HEK293 (cell line): Measurements from ENCODE around the gene ARGLU1.

Source experiments
- CTCF ChIP-seq: fragments of 450-650 bp; formaldehyde crosslinking; IDR thresholded peaks from 2 replicates; pipeline ENCODE4 v1.5.1; 2016; ENCODE audit warnings: missing biosample characterization, missing genetic modification characterization
- EGR2 ChIP-seq: fragments of 450-650 bp; formaldehyde crosslinking; IDR thresholded peaks from 2 replicates; pipeline ENCODE4 v1.5.1; 2016; ENCODE audit warnings: low read depth, missing biosample characterization, missing genetic modification characterization
- GFI1B ChIP-seq: fragments of 450-650 bp; formaldehyde crosslinking; IDR thresholded peaks from 2 replicates; pipeline ENCODE4 v1.5.1; 2016; ENCODE audit warnings: missing biosample characterization, missing genetic modification characterization
- PBX3 ChIP-seq: sonication (generic); formaldehyde crosslinking; IDR thresholded peaks from 2 replicates; pipeline ENCODE4 v1.8.1; 2022; ENCODE audit warnings: mild to moderate bottlenecking, moderate library complexity, missing genetic modification reagents
- SETDB1 ChIP-seq: IDR thresholded peaks from one replicate; pipeline ENCODE4 v1.6.1; 2017; ENCODE audit warnings: mild to moderate bottlenecking, low read length, moderate library complexity, mixed read lengths; ENCODE audit not compliant: insufficient read length
- TCF7L2 ChIP-seq: IDR thresholded peaks from 2 replicates; pipeline ENCODE4 v1.6.1; 2011; ENCODE audit warnings: low read depth, mild to moderate bottlenecking, inconsistent platforms, low read length, moderate library complexity, borderline replicate concordance
- ZBTB26 ChIP-seq: fragments of 450-650 bp; formaldehyde crosslinking; optimal IDR thresholded peaks from 2 replicates; pipeline ENCODE3; 2016; ENCODE audit warnings: missing biosample characterization, mild to moderate bottlenecking, missing genetic modification characterization

DNA sequence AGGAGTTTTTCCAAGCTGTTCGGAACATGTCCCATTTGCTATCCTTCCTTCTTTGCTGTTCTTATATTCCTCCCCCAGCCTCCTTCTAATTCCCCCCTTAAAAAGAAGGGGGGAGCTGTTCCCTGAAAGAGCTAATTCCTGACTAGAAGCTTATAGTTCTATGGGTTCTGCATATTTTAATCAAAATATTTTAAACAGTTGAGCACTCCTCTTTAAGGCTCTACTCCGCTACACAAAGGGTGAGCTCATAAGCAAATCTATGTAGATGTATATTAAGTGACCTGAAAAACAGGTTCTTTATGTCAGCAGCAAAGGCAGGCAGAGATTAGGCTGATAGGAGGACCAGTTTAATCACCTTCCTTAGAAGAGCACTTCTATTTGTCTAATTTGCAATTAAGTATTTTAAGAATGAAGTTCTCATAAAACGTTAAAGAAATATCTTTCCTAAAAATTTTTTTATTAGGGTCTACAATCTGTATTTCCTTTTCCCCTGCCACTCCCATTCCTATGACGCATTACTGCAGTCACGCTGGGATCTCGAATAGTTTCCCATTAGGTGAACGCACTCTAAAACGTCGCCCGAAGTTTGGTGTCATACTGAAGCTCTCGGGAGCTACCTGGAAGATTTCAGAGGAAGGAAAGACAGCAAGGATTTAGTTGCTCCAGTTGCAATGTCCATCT lies 37.6 kb downstream of the ARGLU1 start:
- TF ChIP-seq ZBTB26 (tag by site-specific recombination): no peak
- no peak for TF ChIP-seq GFI1B (tag by site-specific recombination)
- TF ChIP-seq CTCF (tag by site-specific recombination): no peak
- no peak for TF ChIP-seq SETDB1
- TF ChIP-seq TCF7L2: no peak
- TF ChIP-seq PBX3: no peak
- TF ChIP-seq EGR2 (tag by site-specific recombination): no peak
